Stimulated activated CD4-positive, alpha-beta T cell treated with anti-CD3 and anti-CD28 coated beads, Interleukin-15, amount 100 ng/mL, for 48 hours (primary cell): ENCODE results near the gene PRR5.
A peak's percentile ranks its signal among the peaks of the same experiment; 100 is the strongest.

Experiments
- DNase-seq, 2 donors: peaks; one replicate each; pipeline ENCODE4 v3.0.0-alpha.2; 2020; ENCODE audit warnings: low read depth in 2 of 2

The PRR5 gene

GRCh38 chr22:44692662-44693007 lies 9.4 kb upstream of the PRR5 start:
- no peak for DNase-seq

- no peak for DNase-seq
Observed at GRCh38 chr22:44693145-44693544, 8.9 kb upstream of the PRR5 start.

DNA sequence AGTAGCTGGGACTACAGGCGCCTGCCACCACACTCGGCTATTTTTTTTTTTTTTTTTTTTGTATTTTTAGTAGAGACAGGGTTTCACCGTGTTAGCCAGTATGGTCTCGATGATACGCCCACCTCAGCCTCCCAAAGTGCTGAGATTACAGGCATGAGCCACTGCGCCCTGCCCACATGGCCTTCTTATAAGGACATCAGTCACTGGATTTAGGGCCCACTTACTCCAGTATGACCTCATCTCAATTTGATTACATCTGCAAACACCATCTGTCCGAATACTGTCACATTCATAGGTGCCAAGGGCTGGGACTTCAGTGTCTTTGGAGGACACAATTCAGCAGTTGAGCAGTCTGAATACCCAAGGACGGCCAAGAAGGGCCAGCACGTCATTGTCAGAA lies 8.2 kb upstream of the PRR5 start:
- DNase-seq: no peak

GRCh38 chr22:44697423-44698141 lies 4.4 kb upstream of the PRR5 start:
- DNase-seq: peak; percentile 65 to 83

DNA sequence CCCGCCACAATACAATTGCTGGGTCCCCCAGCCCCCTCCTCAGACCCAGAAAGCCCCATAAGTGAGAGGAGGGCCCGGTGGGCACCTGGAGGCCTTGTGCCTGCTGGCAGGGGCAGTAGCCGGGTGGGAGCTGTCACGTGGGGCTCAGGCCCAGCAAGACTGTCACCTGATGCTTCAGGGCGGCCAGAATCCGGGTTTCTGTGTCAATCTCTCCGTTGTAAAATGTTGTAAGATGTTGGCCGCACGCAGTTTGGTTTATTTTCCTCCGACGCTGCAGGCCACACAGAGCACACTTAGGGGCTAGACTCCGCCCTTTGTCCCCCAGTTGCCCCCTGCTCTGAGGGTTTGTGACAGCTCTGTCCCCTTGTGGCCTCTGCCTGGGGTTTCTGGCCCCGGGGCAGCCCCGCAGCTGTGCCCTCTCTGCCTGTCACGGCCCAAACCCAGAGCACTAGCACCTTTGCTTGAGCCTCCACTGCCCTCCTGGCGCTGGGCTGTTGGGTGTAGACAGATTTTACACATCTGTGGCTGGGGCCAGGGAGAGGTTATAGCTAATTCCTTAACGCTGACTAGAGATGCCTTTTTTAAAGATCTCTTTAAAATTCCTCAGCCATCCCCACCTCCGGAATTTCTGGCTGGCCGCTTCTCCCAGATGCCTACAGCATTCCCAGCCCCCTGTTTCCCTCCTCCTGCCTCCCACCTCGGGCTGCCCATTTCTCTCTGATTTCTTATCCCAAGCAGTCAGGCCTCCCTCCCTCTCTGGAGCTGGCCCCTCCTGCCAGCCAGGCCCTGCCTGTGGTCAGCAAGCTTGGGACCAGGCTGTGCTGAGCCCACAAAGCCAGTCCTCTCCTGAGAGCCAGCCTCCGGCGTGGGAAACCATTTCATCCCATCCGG lies 3.2 kb upstream of the PRR5 start:
- DNase-seq: no peak

DNA sequence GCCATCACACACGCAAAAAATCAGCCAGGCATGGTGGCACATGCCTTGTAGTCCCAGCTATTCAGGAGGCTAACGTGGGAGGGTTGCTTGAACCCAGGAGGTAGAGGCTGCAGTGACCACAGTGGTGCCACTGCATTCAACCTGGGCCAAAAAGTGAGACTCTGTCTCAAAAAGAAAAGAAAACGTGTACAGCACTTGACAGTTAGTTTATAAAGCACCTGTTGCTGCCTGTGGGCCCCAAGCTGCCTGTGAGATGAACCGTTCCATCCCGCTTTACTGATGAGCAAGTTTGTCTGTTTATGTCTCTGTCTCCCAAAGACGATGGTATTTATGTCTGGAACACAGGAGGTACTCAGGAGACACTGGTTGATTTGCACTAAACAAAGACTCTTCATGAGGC lies 1.5 kb upstream of the PRR5 start:
- no peak for DNase-seq

DNA sequence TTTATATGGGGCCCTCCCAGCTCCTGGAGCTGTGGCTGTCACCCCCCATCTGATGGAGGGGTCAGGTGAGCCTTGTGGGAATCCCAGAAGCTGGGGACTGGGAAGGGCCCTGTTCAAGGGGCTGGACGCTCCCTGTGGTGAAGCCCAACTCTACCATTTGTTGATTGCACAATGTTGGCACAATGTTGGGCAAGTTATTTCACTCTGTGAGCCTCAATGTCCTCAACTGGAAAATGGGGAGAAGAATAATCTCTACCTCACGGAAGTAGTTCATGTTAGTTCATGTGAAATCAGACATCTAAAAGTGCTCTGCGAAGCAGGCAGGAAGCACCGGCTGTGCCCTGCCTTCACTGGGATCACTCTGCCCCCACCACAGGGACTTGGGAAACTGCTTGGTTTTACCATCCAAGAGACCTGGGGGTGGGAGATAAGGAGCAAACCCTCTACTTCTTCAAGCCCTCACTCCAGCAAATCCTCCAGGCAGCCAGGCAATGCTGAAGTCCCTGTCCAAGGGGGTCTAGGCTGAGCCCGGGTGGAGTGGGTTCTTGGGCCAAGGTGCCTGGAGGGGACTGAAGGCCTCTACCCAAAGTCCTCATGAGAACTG lies 715 bp upstream of the PRR5 start:
- no peak for DNase-seq

DNA sequence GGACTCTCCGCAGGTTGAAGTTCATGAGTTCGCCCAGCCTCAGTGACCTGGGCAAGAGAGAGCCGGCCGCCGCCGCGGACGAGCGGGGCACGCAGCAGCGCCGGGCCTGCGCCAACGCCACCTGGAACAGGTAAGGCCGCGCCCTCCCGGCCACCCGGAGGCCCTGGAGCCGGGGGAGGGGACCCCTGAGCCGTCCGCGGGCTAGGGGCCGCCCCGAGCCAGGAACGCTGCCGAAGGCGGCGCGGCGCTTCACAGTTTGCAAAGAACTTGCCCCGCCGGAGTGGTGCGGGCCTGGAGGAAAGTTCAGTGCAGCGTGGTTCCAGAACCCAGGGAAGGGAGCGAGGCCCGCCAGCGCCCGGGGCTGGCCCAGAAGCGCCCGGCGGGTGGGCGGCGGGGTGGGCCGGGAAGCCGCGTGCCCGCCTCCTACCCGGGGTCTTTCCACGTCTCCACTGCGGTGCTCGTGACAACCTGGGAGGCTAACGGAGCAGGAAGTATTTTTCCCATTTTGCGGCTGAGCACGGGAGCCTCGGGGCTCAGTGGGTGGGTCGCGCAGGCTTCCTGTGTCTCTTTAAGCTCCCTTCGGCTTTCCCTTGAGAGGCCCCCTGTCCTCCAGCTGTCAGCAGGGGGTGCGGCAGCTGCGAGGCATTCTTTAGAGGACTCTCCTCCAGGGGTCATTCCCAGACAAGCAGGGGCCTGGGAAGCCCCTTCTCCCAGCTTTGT lies 635 bp downstream of the PRR5 start:
- DNase-seq: no peak

DNA sequence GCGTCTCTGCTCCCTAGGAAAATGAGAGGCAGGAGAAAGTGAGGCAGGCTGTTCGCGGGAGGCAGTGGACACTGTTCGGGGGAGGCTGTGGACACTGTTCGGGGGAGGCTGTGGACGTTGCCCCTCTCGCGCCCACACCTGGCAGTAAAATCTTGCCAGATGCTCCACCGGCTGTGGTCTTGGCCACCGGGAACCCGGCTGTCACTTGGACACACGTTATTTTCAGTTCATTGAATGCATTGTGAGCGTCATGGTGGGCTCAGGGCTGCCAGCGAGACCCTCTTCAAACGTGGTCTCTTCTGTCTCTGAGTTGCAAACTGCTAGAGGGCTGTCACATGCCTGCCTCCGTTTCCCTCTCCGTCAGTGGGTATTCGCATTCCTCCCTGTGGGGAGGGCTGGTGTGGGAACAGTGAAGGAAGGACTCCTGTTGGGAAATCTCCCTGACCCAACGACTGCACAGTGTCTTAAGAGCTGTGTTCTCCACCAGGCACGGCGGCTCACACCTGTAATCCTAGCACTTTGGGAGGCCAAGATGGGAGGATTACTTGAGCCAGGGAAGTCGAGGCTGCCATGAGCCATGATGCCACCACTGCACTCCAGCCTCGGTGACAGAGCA lies 1.4 kb downstream of the PRR5 start:
- DNase-seq: no peak

DNA sequence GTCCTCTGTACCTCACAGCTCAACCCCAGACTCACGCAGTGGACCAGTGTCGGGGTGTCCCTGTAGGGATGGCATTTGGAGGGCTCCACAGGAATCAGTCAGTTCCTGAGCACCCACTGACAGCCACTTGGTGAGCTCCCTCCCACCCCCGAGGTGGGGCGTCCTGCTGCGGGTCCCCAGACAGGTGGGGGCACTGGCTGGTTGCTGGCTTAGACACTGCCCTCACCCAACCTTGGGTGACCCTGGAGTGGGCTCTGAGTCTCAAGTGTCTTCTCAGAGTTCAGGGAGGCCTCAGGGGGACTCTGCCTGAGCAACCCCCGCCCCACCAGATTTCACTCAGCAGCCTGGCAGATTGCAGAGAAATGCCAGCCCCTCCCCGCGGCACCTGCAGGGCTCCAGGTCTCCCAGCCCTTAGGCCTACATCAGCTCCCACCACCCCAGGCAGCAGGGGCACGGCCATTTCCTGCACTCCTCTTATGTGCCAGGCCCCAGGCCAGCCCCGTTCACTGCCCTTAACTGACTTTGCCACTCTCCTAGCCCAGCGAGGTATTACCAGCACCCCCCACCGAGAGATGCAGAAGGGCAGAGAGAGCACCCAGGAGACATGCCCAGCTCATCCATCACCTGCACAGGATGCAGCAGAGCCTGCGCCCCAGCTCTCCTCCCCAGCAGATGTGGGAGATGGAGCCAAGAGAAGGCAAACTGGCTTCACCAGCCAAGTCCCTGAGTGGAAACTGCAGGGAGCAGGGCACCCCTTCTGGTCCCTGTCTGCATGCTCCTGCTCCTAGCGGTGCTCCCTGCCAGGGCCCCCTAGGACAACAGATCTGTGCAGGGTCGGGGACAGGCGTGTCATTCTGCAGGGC lies 2.4 kb downstream of the PRR5 start:
- DNase-seq: no peak

- DNase-seq: no peak
Observed at GRCh38 chr22:44705022-44705297, 3.0 kb downstream of the PRR5 start.

- DNase-seq: no peak
Observed at GRCh38 chr22:44706488-44706887, 4.5 kb downstream of the PRR5 start.

GRCh38 chr22:44707178-44707577 lies 5.2 kb downstream of the PRR5 start:
- DNase-seq: no peak

- no peak for DNase-seq
Observed at GRCh38 chr22:44707752-44708151, 5.7 kb downstream of the PRR5 start.

- DNase-seq: no peak
Observed at GRCh38 chr22:44709881-44710392, 7.9 kb downstream of the PRR5 start.

- no peak for DNase-seq
Observed at GRCh38 chr22:44710474-44711240, 8.7 kb downstream of the PRR5 start.

DNA sequence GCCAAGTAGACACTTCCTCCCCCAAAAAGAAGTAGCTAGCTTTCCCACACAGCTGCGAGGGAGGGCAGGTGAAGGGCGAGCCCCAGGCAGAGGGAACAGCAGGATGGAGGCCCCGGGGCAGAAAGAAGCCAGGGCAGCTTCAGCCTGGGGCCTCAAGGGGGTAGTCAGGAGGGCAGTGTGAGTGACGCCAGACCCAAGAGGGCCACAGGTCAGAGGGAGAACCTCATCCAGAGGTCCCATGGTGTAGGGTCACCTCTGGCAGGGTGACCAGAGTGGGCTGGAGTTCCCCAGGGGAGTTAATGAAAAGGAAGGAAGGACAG lies 9.2 kb downstream of the PRR5 start:
- DNase-seq: no peak

DNA sequence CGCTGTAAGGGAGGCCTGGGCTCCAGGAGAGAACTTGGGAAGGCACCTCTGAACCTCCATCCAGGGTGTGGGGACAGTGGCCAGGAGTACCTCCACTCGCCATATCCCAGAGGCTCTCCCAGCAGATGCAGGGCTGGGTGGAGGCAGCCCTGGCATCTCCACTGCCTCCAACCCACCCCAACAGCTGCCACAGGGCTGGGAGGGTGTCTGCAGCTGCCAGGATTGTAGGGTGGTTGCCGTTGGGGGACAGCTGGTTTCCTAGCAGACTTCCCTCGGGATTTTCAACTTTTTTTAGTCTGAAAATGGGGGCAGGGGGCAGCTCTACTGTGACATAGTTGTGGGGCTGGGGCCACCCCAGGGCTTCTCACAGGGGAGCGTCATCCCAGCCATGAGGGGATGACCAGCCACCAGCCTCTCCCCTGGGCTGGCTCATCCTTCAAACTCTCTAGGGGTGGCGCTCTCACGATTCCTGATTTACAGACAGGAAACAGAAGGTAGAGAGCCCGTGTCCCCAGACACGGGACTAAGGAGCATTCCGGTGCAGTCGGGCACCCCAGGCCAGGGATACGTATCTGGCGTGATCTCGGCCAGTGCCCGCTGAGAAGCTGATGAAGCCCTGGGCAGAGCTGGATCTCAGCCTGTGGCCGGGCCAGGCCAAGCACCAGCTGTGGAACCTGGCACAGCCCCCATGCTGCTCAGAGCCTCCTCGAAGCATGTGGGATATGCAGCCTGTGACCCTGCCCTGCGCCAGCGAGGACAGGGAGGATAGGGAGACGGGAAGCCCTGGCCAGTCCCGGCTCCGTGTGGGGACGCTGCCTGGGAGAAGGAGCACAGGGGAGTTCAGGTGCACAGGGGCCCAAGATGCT lies 9.9 kb downstream of the PRR5 start:
- DNase-seq: no peak

DNA sequence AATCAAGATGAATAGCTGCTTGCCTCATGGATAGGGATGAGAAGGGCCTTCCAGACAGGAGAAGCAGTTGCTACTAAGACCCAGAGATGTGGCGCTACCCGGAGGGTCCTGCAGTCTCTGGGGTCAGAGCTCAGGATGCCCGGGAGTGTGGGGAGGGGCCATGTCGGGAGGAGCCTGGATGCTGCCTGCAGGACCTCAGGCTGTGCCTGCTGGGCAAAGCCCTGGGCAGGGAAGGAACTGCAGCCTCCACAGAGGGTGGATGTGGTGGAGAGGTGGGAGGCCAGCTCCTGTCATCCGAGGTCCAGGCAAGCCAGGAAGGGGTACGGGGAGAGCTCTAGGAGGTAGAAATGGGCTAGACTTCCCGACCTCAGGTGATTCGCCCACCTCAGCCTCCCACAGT lies 11.0 kb downstream of the PRR5 start:
- no peak for DNase-seq
